GM10266 (cell line): ENCODE results near the gene FUBP3.

Source experiments
- DNase-seq: peaks from one replicate; pipeline ENCODE4 v3.0.0; 2012; ENCODE audit errors: extremely low spot score
- CTCF ChIP-seq: IDR thresholded peaks from 2 replicates; pipeline ENCODE4 v1.5.1; 2012; ENCODE audit warnings: mild to moderate bottlenecking, low read depth; ENCODE audit not compliant: control insufficient read depth, insufficient read depth; ENCODE audit errors: missing control alignments

Gene FUBP3

DNA sequence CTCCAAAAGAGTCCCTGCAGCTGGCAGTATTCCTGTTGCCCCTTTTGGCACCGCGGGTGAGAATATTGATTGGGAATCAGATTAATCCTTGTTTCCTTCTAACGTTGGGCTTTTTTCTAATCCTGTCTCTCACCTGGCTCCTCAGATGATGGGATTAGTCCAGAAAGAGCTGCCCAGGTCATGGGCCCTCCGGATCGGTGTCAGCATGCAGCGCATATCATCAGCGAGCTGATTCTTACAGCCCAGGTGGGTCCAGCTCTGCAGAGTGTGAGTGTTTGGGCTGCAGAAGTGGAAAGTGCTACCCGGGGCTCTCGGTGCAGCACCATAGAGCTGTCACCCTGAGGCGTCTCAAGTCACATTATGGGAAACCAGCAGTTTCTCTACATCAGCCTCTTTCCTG, 44.1 kb downstream of the FUBP3 start:
- TF ChIP-seq CTCF, result no peak
- no peak for DNase-seq

GRCh38 chr9:130624154-130624553, 44.8 kb downstream of the FUBP3 start:
- TF ChIP-seq CTCF, result no peak
- no peak for DNase-seq

DNA sequence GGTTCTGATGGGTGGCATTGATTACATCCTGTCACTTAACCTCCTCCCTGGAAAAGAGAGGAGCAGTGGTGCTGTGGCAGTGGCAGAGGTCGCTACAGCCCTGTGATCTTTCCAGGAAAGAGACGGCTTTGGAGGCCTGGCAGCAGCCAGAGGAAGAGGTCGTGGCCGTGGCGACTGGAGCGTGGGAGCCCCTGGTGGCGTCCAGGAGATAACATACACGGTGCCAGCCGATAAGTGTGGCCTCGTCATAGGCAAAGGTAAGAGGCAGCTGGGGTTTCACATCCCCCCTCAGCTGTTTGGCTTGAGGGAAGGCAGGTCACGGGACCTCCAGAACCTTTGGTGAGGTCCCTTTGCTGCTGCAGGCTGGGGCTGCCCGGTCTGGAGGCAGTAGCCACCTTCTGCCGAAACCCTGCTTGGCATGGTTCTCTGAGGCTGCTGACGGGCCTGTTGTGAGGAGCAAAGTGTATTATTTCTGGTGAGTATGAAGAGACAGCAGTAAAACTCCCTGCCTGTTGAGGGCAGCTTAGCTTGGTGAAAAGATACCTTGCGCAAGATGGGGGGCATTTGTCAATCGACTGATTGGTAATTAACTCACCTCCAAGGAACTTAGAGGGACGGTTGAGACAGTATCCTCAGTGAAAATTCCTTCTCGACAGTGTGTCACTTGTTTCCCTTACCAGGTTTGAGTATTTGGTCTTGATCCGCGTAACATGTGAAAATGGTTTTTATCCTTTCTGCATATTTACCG, 47.0 kb downstream of the FUBP3 start:
- DNase-seq, result no peak
- no peak for TF ChIP-seq CTCF

DNA sequence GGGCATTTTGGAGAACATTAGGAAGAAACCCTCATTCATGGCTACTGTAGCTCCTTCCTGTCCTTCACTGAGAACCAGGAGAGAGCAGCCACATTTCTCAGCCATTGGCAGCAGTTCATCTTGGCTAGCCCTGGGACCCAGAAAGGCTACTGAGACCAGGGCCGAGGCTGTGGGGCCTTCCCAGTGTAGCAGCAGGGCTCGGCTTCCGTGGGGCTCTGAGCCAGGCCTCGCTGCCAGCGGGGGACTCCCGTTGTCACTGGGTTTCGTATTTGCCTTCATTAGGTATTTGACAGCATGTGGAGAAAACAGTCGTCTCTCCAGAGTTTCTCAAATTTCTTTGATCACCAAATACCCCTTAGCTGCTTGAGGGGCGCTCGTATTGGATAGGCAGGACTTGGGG, 47.7 kb downstream of the FUBP3 start:
- DNase-seq, result no peak
- TF ChIP-seq CTCF, result no peak

DNA sequence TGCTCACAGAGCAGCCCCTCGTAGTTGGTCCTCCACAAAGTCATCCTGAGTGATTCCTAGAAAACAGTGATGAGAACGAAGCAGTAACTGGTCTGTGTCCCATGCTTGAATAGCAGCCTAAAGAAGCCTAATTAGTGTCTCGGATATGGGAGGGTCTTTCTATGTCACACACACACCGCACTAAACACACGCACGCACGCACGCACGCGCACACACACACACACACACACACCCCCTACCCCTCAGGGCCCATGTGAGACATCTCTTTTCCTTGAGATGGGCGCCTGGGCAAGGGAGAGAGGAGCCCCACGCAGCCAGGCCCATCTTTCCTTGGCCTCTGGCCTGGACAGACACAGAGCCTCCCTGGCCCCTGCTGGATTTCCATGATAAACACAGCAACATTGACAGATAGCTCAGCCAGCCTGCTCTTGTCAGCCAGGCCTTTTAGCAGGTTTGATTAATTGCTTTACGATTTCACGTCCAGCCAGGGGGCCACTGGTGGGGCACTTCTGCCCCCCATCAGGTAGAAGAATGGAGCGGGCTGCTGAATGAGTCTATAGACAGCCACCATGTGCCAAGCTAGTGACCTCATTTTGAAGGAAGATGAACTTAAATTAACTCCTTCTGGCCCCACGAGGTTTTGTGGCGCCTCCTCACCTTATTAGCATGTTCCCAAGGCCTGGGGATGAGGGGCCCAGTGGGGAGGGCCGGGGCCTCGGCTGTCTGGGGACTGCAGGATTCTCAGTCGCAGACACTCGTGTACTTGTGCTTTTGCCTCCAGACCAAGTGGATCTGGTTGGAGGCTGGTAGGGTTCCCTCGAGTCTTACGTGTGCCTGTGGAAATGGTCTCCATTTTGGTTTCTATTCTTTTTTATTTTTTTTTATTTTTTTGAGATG, 48.8 kb downstream of the FUBP3 start:
- TF ChIP-seq CTCF, result no peak
- no peak for DNase-seq

- no peak for TF ChIP-seq CTCF
Measured at GRCh38 chr9:130629443-130630070, 50.2 kb downstream of the FUBP3 start.

More at GRCh38 chr9:130629443-130630070, 50.2 kb downstream of the FUBP3 start:
- no peak for DNase-seq
